Activated T-cell treated with anti-CD3 and anti-CD28 coated beads for 48 hours (primary cell): ENCODE data around the gene CD44.

Experiments used
- DNase-seq: peaks from one replicate; pipeline ENCODE4 v3.0.0-alpha.2; 2020; ENCODE audit warnings: low read depth

CD44 gene

DNA sequence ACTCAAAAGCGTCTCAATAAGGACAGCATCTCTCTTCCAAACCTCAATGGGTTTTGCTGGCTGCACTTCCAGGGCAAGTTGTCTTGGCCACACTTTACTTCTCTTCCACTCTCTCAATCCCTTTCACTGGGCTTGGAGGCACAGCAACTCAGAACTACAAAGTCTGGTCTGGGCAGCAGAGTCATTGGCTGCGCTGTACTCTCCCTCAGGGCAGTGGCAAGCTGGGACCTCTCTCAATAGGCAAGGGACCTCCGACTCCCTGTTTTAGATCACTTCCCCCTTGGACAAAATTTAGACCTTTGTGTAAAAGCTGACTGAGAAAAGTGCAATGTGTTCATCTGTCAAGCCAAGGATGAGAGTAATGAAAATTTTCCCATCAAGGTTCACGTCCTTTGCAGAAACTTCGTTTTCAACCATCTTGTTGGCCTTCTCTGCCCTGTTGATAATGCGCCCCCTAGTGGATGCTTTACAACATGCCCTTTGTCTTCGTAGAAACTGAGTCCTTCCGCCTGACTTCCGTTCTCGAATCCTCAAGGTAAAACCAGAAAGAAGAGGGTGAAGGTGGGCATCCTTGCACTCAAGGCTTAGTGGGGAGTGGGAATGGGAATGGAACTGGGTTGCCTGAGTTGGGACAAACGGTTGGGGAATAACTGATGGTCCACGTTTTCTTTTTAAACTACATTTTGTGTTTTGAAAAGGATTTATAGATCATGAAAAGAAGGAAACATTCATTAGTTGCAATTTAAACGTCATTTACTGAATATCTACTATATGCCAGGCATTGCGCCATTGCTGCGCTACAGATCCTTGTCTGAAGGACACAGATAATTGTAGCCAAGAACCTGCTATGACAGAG lies 99.1 kb downstream of the CD44 start:
- peak; percentile 36 for DNase-seq

DNA sequence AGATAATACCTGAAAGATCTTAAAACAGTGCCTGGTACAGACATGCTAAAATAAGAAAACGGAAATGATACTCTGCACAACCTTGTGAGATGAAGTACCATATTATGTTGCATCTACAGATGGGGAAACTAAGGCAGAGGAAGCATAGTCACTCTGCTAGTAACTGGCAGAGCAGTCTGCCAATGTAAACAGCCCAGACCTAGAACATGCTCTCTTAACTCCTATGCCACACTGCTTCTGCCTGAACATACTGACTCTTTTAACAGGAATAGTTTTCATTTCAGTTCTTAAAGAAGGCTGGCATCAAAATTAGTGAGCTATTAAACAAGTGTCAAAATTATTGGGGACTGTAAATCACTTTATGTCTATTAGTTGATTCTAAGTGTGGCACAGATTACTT lies 99.9 kb downstream of the CD44 start:
- no peak for DNase-seq

DNA sequence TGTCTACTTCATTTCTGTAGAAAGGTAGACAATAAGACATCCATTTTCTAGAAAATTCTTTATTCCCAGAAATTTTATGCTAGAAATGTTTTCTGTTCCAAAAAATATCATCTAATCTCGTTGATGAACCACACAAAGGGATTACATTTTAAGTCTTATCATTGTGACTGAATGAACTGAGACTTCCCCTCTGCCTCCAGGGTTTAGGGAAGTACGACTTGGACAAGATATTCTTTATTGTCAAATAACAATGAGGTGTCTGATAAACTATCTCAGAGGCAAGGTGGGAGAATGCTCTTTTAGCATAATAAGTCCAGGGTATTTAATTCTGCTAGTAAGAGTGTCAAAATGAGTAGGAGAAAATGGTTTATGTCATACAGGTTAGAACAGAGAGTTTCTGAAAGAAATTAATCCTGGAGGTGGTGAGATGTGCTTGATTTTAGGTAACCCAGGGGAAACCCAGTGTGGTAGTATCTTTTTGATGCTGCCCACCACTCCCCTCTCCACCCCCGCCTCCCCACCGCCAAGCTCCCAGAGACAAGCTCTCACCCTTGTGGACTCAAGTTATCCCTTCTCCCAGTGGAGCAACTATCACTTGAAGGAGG lies 100.6 kb downstream of the CD44 start:
- DNase-seq = no peak

DNA sequence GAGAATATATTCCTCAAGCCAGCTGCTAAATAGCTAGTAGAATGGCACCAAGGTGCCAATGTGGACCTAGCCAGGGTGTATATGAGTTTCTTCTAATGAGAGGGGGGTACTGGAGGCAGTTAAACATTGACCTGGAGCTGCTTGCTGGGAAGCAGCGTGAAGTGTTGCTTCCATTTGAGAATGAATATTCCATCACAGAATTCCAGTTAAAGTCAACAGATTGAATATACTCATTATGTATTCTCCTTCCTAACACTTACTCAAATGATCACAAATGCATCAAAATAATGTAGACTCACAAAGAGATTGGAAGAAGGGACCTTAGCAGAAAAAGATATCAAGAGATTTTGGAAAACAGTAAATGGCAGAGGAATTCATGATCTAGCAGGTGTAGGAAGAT lies 102.1 kb downstream of the CD44 start:
- DNase-seq = no peak

DNA sequence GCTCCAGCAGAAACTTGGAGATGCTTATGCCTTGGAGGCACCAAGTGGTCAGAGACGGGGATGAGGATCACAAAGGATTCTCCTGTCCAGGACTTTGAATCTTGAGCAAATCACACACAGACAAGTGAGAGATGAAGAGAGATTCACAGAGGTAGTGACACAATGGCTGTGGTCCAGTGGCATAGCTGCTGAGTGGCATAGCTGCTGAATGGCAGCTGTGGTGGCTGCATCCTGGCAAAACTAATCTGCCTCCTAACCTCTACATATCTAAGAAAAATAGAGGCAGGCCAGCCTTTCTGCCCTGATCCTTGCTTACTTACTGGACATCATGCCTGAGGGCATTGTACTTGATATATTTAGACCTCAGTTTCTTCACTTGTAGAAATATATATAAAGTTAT lies 102.6 kb downstream of the CD44 start:
- DNase-seq = no peak

DNA sequence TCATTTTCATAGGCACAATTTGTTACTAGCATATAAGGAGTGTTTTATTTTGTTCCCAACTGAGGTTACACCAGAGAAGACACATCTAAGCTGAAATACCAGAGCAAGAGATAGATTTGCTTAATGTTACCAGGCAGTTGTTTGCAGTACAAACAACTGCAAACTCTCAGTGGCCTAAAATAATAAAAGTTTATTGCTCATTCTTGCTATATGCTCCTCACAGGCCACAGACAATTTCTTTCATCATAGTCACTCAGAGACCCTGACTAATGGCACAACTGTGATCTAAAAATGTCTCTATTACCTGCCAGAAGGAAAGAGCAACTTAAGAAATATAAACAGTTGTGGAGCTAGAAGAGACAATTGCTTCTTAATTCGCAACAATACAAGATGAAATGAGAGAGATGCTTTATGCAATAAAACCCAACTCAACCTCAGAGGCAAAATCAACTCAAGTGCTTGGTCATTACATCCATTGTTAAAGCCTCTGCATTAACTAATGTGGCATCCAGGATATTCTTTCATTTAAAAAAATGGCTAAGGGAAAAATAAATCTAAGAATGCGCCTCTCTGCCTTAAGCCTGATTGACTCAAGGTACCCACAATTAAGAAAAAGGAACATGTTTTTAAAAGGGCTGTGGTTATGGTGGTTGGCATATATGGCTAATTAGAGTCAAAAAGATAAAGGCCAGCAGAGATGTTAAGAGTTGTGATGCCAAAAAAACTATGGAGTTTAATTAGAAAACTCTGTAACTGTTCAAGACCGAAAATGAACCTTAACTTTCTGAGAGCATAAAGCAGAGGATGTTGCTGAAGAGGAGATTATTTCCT lies 103.7 kb downstream of the CD44 start:
- no peak for DNase-seq

DNA sequence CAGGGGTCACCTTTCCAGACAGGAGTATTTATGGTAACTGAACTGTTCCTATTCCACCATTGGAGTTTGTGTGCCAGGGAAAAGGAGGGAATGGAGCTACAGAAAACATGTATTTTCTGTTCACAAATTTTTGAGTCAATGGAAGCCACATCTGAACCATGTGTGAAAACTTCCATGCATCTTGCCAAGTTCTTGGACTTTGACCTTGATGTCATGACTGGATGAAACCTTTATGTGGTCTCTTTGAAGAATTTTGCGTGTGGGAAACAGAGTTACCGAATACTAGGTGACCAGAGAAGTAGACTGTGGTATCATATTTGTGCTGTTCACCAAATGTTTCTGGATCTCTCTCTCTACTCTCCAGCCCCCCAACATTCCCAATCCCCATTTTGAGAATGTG lies 104.8 kb downstream of the CD44 start:
- DNase-seq = no peak

DNA sequence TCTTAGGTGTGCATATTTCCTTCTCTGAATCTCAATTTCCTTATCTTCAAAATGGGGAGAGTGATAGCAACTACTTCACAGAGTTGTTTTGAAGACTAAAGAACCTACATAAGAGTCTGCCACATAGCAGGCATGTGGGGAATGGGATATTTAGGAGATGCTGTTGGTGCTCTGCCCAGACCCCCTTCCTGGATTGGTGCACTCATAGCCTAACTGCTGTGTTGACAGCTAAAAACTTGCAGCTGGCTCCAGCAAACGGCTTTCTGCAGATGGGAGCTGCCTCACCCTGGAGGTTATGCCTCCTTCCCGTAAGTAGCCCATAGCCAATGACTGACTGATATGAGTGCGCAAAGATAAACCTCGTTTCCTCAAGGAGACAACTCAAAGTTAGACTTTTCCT lies 106.1 kb downstream of the CD44 start:
- no peak for DNase-seq

DNA sequence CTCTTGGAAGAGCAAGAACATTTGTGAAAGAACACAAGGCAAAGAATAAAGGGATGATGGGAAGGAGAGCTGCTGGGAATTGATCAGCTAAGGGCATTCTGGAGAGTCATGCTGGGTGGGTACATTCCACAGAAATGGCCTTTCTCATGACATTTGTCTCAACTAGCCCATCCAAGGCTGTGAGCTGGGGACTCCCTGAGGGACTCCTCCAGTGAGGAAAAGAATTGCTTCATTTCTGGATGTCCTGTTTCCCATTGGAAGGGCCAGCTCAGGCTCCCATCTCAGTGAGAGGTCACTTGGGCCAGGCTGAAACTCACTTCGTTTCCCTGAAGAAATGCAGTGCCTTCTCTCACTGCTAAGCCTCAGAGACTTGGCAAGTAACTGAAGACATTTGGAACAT lies 106.8 kb downstream of the CD44 start:
- no peak for DNase-seq

DNA sequence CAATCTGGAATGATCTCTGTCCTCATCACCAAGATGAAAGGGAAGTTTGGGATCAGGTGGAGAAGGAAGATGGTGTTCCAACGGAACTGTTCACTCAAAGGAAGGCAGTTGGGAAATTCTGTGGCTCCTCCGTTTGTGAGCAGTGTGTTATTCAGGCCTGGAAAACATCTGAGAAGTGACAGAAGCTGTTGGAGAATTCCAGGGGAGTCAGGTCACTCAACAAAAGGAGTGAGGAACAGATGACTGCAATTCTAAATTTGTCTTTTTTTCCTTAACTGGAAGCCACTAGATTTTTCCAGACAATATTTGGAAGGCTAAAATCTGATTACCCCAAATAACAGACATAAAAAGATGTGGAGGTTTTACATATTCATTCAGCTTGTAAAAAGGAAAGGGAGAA lies 107.8 kb downstream of the CD44 start:
- no peak for DNase-seq

DNA sequence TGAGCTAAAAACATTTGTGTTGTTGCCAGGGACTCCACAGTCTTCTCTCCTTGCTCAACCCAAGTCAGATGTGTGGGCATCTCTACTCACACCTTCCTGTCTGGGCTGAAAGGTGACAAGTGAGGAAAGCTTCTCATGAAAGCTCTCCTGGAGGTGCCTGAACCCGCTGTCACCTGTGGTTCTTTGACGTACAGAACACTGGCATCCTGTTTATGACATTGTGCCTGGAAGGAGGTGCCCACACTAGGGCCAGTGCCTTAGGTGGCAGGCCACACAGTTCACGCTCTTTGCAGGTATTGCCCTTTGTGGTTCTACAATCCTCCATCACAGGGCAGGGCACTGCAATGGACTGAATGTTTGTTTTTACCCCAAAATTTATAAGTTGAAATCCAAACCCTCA lies 108.5 kb downstream of the CD44 start:
- DNase-seq = no peak

DNA sequence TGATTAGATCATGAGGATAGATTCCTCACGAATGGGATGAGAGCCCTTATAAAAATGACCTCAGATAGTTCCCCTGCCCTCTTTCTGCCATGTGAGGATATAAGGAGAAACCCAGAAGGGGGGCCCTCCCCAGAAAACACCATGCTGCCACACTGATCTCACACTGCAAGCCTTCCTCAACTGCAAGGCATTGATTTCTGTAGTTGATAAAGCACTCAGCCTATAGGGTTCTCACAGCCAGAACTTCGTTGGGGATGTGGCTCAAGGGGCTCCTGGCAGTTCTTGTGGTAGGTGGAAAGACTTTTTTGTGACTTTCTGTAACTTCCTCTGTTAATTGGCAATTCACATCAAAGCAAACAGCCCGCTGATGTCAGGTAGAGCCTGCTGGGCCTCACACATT lies 108.9 kb downstream of the CD44 start:
- no peak for DNase-seq

DNA sequence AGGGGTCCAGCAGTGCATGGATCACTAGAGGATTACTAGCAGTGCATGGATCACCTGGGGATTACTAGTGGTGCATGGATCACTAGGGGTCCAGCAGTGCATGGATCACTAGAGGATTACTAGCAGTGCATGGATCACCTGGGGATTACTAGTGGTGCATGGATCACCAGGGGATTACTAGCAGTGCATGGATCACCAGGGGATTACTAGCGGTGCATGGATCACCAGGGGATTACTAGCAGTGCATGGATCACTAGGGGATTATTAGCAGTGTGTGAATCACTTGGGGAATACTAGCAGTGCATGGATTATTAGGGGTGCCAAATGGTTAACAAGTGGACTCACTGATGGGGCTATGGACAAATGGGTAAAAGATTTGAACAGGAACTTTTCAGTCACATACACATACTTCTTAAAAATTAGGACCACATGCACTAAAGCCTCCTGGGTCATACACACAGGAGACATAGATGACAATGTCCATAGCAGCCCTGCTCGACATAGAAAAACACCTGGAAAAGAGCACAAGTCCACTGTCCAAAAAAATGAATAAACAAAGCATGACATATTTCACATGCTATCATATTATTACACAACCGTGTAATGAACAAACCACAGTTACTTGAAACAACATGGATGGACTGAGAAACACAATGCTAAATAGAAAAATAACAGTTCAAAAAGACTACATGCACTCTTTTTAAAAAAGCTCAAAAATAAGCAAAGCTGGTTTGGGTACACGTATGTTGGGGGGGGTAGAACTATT lies 109.8 kb downstream of the CD44 start:
- no peak for DNase-seq

DNA sequence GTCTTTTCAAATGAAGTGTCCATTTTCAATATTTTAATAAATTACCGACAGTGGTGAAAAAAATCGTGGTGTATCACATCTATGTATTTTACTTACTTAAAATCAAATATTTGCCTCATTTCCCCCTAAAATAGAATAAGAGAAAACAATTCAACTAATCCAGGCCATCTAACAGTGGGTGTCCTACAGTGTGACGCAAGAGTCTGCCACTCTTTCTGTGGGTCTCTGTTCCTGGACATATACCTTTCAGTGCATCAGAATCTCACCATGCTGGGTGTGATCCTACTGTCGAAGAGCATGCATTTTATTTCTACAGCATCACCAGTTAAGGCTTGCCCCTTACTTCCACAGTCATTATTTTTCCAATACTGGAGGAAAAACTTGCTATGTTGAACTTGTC lies 111.2 kb downstream of the CD44 start:
- DNase-seq = no peak

DNA sequence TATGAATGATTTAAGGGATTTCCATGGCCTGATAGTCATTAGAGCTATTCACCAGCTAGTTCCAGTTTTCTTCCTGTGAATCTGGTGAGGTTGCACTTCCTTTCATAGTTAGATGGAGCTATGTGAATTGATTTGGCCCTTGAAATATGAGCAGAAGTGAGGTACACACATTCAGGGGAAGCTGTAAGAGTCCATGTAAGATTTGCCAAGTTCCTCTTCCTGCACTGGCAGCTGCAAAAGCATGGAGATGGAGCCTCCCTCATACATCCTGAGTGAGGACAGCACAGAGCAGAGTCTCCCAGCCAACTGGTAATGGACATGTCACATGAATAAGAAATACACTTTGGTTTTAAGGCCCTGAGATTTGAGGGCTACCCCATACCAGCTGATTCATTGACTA lies 111.7 kb downstream of the CD44 start:
- no peak for DNase-seq

DNA sequence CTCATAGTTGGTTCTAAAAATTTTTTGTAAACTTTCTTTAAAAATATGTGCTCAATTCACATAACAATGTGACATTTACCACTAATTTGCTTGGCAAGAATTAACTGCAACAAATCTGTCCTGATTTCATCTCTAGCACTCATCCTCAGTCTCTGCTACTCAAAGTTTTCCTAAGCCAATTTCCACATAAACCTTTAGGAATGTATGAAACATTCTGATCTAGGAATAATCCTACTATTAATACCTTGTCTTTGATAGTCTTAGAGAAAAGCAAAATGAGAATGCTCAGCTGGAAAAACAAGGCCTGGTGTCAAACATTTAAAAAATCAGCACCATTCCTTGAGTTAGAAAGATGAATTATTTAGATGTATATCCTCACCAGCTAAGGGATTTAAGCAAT lies 114.3 kb downstream of the CD44 start:
- DNase-seq = no peak

DNA sequence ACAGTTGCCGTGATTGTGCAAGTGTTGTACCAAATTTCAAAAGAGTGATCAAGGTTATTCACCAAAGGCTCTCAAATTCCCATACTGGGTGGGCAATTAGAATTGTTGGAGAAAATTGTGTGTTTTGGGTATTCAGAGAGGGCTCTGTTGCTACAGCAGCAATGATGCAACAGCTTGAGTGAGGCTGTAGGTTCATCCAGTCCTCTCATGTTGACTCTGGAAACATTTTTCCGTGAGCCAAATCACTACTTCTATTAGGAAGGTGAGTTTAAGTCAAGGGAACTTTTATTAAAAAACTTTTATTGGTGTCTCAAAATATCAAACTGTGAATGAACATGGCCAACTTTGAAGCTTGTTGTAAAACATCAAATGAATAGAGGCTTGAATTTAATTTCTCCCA lies 116.5 kb downstream of the CD44 start:
- DNase-seq = no peak

DNA sequence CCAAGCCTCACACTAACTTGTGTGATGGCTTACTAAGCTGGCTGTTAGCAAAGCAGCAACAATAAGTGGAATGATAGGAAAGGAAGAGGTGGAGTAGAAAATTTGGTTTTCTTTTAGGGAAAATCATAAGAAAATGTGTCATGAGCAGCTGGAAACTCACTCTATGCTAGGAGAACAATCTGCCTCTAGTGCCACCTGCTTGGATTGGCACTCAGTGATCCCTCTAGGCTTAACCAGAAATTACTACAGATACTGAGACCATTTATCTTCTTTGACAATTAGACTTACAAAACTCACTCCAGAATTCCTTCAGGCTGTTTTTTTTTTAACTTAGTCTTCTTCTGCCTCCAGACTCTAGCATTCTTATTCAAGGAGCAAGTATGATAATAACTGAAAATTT lies 117.3 kb downstream of the CD44 start:
- no peak for DNase-seq

DNA sequence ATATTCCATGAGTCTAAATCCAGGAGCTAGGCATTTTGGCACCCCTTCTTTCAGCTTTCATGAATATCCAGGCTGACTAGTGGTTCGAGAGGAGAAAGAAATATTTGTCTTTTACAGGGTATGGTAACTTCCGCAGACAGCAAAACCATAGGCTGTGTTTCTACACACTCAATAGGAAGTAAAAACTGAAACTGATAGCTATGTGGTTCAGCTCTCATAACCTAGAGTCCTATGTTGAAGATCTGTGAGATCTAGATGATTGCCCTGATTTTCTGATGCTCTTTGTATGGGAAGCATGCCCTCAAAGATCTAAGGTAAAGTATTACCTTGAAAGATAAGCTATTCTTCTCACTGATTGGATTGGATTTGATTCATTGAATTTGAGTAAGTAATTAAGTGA lies 118.3 kb downstream of the CD44 start:
- DNase-seq = no peak

DNA sequence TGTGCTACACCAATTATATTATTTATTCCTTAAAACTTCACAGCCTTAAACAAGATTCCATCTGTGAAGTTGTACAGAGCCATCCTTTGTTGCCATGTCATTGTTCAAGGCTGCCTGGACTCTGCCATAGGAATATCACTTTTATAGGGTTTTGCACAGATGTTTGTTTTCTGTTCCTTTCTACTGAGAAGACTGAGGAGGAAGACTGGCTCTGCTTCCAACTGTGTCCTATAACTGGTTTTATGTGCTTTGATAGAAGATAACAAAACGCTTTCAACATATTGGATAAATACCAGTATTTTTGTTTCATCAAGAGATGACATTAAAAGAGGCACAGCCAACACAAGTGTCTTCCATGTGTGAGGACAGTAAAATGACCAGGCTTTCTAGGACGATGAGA lies 120.6 kb downstream of the CD44 start:
- DNase-seq = no peak

DNA sequence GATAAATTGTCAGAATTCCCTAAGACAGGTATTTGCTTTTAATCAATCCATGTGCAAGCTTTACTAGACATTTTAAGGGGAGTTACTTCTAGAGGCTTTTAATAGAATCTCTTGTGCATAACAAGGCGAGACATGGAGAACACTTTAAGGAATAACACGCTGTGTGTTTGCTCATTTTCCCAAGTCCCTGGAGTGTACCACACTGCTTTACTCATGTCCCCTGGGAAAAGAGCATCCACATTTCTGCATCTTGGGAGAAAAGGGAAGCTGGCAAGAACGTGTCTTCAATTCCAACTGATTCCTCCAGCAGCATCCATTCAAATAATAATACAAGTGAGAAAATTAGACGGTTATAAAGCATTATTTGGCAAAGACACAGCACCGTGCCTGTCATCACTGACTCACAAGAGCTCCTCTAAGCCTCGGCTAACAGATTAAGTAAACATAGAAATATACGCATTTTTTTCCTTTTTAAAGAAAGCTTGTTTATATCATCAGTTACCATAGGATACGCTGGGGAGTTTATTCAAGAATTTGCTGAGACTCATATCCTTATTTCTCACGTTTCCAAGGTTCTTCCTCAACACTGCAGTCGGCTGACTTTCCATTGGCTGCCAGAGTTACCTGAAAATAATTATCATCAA lies 121.5 kb downstream of the CD44 start:
- no peak for DNase-seq

DNA sequence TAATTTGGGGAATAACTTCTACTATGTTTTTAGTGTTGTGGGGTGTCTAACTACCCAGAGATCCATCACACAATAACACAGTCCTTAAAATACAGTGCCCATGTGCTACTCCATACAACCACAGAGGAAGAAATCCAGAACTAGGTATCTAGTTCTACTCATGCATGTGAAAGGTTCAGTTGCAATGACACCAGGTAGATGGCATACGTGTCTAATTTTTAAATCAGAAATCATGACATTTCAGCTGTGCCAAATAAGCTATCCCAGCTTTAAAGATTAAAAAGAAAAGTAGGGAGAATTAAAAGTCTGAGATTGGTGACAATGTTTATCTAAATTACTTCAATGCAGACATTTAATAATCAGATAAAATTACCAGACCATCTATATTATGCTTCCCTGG lies 122.2 kb downstream of the CD44 start:
- DNase-seq = no peak
